Stimulated activated CD8-positive, alpha-beta memory T cell treated with anti-CD3 and anti-CD28 coated beads, Interleukin-15, amount 100 ng/mL, for 24 hours (primary cell): ENCODE measurements around the gene PLSCR2.
A peak's percentile ranks its signal among the peaks of the same experiment; 100 is the strongest.
"Not testable (repeated sequence)": the region's sequence is repeated elsewhere in the genome, so short reads cannot be mapped to it uniquely, and the experiment has no call there.

Source experiments
- DNase-seq: peaks from one replicate; pipeline ENCODE4 v3.0.0-alpha.2; 2020; ENCODE audit warnings: low read depth

The PLSCR2 gene, protein sequence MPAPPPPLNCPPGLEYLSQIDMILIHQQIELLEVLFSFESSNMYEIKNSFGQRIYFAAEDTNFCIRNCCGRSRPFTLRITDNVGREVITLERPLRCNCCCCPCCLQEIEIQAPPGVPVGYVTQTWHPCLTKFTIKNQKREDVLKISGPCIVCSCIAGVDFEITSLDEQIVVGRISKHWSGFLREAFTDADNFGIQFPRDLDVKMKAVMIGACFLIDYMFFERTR

GRCh38 chr3:146469150-146470017, at the start of gene PLSCR2:
Gene PLSCR2, minus strand, starts transcription at chr3:146469561. Its CDS starts 9,657 bp downstream, at chr3:146459904.
- DNase-seq, result peak; percentile 27

- DNase-seq, result no peak
These were observed 48.5 kb upstream of the PLSCR2 start for GRCh38 chr3:146517684-146518435.

GRCh38 chr3:146513386-146514051, 44.2 kb upstream of the PLSCR2 start:
- DNase-seq, result no peak

DNA sequence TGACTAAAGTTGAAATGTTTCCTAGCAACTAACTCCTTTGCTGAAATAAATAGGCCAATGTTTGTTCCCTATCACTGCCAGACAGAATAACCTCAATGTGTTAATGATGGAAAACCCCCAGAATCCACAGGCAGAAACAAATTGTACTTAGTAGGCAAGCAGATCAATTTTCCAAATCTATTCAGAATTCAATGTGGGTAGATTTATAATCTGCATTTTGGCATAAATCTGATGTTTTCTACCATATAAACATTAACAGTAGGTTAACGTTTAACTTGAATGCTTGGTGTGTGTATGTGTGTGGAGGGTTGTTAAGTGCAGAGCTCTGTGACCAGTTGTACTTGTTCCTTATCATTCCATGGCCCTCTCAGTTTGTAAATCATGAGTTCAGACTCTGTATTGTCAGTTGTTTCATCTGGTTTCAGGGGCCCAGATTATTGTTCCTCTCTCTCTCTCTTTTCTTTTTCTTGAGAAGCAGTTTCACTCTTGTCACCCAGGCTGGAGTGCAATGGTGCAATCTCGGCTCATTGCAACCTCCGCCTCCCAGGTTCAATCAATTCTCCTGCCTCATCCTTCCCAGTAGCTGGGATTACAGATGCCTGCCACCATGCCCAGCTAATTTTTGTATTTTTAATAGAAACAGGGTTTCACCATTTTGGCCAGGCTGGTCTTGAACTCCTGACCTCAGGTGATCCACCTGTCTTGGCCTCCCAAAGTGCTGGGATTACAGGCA, 42.2 kb upstream of the PLSCR2 start:
- DNase-seq, result no peak

- DNase-seq, result no peak
These were observed 38.2 kb upstream of the PLSCR2 start for GRCh38 chr3:146507331-146508120.

DNA sequence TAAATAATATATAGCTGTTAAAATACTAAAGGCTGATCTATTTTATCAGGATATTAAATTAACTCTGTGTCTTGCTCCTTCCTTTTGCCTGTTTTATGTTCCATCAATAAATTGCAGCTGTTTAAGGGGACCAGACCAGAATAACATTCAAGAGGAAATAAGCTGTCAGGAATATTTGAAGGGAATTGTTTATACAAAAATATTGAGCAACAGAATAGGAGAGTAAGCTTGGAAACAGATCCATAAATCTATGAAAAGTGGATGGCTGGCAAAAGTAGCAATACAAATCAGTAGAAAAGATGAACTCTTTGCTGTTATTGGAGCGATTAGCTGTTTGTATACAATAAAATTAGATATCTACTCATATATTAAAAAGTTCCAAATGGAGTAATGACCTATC, 36.2 kb upstream of the PLSCR2 start:
- DNase-seq, result no peak

DNA sequence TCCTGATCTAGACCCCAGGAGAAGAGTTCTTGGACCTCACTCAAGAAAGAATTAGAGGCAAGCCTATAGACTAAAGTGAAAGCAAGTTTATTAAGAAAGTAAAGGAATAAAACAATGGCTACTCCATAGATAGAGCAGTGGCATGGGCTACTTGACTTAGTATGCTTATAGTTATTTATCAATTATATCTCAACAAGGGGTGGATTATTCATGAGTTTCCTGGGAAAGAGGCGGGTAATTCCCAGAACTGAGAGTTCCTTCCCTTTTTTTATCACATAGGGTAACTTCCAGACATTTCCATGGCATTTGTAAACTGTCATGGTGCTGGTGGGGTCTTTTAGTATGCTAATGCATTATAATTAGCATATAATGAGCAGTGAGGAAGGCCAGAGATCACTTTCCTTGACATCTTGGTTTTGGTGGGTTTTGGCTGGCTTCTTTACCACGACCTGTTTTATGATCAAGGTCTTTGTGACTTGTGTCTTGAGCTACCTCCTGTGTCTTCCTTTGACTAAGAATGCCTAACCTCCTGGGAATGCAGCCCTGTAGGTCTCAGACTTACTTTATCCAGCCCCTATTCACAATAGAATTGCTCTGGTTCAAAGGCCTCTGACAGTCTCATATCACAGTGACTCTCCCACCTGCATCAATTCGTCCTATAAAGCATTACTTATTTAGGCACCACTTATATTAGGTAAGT, 35.3 kb upstream of the PLSCR2 start:
- DNase-seq, result no peak

DNA sequence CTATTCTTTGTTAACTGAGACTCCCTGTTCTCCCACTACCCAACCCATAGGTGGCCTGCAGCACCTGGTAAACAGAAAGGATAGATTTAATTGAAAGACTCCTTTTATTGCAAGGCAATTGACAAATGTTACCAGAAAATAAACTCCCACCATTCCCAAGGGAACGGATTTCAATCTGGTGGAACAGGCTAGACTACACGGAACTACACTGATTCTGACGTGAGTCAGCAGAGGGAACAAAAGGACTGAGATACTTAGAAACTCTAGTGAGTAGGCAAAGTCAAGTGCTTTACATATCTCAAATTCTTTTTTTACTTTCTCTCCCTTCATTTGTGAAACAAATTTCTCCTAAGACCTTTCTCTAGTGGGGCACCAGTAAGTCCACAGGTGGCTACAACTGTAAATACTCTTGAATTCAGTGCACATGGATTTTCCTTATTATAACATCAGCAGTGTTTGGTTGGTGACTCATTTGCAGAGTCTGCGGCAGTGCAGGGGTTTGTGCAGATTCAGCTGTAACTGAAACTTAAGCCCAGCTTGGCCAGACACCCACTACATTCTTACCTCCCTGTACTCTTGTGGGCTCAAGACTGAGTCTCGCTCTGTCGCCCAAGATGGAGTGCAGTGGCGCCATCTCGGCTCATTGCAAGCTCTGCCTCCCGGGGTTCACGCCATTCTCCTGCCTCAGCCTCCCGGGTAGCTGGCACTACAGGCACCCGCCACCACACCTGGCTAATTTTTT, 34.3 kb upstream of the PLSCR2 start:
- no peak for DNase-seq

DNA sequence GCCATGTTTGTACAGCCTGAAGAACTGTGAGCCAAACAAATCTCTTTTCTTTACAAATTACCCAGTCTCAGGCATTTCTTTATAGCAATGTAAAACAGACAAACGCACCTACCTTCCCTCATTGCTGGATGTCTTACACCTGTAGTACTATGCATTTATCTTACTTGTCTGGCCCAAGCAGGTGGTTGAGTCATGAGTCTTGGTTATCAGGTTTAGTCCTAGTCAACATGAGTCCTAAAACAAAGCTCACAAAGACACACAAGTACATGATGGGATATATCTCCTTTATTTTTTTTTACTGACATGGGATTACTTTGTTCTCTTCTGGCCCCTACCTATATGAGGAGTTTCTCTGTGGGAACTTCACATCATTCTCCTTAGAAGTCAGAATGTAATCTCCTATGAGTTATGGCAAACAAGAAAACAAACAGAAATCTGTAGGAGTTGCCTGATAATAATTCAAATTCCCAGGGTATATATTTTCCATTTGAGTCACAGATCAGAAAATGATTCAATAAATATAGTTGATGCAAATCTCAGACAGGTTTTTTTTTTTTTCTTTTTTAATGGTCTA, 33.6 kb upstream of the PLSCR2 start:
- no peak for DNase-seq

DNA sequence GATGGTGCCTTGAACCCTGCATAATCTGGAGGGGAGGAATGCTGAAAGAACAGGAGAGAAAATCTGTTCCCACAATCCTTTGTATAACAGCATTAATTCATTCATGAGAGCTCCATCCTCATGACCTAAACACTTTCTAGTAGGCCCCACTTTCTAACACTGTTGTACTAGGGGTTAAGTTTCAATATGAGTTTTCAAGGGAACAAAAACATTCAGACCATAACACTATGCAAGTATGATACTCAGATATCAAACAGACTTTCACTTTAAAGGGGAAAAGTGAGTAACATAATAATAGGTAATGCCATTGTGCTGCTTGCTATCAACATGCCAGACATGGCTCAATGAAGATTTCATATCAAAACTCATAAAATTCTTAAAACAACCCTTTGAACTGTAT, 32.4 kb upstream of the PLSCR2 start:
- DNase-seq, result no peak

GRCh38 chr3:146499701-146500100, 30.3 kb upstream of the PLSCR2 start:
- no peak for DNase-seq

GRCh38 chr3:146498002-146498736, 28.8 kb upstream of the PLSCR2 start:
- no peak for DNase-seq

DNA sequence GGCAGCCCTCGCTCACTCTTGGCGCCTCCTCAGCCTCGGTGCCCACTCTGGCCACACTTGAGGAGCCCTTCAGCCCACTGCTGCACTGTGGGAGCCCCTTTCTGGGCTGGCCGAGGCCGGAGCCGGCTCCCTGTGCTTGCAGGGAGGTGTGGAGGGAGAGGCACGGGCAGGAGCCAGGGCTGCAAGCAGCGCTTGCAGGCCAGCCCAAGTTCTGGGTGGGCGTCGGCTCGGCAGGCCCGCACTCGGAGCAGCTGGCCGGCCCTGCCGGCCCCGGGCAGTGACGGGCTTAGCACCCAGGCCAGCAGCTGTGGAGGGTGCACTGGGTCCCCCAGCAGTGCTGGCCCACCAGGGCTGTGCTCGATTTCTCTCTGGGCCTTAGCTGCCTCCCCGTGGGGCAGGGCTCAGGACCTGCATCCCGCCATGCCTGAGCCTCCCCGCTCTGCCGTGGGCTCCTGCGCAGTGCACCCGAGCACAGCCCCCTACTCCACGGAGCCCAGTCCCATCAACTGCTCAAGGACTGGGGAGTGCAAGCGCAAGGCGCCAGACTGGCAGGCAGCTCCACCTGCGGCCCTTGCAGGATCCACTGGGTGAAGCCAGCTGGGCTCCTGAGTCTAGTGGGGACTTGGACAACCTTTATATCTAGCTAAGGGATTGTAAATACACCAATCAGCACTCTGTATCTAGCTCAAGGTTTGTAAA, 27.9 kb upstream of the PLSCR2 start:
- not testable (repeated sequence) for DNase-seq

DNA sequence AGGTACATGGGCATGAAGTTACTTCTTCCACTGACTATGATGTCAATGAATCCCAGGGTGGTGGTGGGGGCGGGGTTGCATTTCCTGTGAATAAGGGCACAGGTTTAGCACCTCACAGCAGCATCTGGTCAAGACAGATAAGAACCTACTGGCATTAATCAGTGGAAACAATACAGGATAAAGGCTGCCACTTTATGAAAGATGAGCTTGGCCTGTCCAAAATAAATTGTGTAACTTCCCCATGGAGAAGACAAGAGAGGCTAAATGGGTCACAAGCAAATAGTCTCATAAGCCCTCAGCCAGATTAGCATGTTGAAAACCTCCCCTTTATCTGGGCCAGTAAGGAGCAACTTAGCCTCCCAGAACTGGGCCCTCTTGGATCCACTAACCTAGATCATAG, 27.4 kb upstream of the PLSCR2 start:
- DNase-seq, result no peak

DNA sequence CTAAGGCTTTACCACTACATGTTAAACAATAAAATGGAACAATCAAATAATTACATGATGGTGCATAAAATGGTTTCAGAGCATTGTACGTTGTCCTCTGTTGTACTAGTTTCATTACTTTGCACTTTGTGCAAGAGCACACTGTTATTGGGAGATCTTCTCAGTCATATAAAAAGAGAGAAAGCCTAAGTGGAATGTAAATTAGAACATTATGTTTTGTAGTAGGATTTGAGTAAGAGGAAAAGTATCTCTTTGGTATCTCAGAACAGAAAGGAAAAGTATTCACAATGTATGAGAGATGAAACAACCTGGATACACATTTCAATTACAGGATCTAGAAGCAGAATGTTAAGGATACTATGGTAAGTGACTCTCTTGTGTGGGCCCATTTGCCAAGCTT, 26.9 kb upstream of the PLSCR2 start:
- no peak for DNase-seq

DNA sequence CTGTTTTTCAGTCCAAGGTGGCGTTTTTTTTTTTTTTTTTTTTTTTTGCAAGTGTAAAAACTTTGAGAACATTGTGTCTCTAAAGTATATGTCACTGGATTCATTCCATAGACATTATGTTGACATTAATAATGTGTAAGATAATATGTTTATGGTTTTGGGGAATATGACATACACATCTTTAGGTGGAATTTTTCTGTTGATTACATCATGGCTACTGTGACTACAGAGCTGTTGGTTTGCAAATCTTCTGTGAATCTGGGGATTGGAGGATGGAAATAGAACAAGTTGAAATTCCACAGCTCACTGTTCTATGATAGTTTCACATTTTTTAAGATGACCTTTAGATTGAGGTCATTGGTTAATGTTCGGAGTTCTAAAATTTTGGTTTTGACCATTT, 24.4 kb upstream of the PLSCR2 start:
- DNase-seq, result no peak

GRCh38 chr3:146493221-146493620, 23.9 kb upstream of the PLSCR2 start:
- DNase-seq, result no peak

- no peak for DNase-seq
These were observed 21.9 kb upstream of the PLSCR2 start for GRCh38 chr3:146491303-146491702.
